GM18502 (cell line): ENCODE measurements around the gene CXXC1.
A peak's percentile ranks its signal among the peaks of the same experiment; 100 is the strongest.
"Not testable (repeated sequence)": the region's sequence is repeated elsewhere in the genome, so short reads cannot be mapped to it uniquely, and the experiment has no call there.

ENCODE experiments used
- ATAC-seq: cut with Tn5 transposase; IDR thresholded peaks from one replicate; pipeline ENCODE4 v1.9.1; 2021; ENCODE audit warnings: mild to moderate bottlenecking; ENCODE audit not compliant: unreplicated experiment, poor library complexity

The CXXC1 gene

GRCh38 chr18:50276452-50276851, 11.0 kb downstream of the CXXC1 start:
- no peak for ATAC-seq

DNA sequence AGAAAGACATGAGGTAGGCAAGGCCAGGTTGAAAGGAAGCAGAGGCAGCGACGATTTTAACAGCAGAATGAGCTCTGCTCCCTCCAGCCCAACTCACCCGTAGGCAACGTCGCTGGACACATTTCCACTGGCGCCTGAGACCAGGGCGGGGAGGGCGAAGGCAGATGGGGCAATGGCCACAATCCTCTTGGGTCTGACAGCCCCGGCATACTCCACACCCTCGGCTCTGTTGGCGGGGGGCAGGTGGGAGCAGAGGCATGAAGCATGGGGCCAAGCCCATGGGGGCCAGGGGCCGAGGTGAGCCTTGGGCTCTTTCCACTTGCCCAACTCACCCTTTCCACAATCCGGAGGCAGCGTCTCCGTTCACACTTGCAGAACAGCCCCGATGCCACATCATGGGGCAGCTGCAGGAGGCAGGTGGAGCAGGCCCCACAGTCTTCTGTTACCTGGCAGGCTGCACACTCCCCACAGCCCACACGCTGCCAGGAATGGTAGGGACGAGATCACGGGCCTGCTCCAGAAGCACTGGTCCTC, 11.9 kb downstream of the CXXC1 start:
- no peak for ATAC-seq

- no peak for ATAC-seq
Measured at GRCh38 chr18:50274941-50275340, 12.6 kb downstream of the CXXC1 start.

GRCh38 chr18:50274044-50274442, 13.4 kb downstream of the CXXC1 start:
- no peak for ATAC-seq

- ATAC-seq, result no peak
Measured at GRCh38 chr18:50273203-50274043, 14.1 kb downstream of the CXXC1 start.

GRCh38 chr18:50272568-50272967, 14.9 kb downstream of the CXXC1 start:
- ATAC-seq, result no peak

DNA sequence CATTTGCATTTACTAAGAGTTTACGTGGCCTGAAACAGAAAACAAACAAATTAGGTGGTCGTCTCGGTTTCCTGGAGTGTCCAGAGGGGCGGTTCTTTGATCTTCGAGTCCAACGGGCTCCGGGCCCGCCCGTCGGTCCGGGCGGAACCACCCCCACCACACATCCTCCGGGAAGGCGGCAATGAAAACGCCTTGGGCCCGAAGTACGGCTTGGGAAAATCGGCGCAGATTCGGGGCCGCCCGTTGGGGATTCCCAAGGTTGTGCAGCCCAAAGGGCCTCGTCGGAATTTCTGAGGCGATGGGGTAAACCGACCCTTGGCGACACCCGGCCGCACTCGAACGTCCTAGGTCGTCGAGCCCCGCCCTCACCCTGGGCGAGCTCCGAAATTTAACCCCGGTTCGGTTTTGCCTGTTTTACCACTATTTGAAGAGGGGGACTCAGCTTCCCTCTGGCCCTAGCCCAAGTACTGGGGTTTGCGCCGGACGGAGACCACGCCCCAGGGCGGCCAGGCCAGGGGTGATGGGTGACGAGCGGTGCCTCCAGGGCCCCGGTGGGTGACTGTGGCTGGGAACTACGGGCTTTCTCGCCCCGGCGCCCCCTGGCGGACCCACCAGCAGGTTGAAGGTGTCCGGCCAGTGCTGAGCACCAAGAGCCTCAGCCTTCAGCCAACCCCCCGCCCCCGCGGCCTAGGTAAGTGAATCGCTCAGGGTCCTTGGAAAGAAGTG, 19.3 kb downstream of the CXXC1 start:
- peak; percentile 53 for ATAC-seq

DNA sequence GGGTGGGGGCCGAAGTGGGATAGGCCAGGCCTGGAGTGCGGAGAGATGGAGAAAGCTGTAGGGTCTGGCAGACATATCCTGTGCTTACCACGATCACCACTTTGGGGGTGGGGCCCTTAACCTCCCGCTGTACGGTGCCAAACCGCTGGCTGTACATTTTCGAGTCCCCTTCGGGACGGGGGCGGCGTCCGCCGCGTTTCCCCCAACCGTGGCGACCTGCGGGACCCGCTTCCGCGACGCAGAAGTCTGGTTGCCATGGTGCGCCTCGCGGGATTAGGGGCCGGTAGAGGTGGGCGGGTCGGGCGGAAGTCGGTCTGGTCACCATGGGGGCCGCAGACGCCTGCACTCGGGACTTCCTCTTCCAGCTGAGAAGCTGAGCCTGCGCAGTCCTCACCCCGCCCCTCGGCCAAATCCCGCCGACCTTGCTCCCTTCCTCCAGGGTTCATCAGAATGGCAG, 21.2 kb downstream of the CXXC1 start, which contains the start of gene CFAP53:
Gene CFAP53 (minus strand): TSS at position 248 of the 457 bp plus-strand sequence. CDS start 91 bp downstream, at position 157.
- peak; percentile 88 for ATAC-seq

DNA sequence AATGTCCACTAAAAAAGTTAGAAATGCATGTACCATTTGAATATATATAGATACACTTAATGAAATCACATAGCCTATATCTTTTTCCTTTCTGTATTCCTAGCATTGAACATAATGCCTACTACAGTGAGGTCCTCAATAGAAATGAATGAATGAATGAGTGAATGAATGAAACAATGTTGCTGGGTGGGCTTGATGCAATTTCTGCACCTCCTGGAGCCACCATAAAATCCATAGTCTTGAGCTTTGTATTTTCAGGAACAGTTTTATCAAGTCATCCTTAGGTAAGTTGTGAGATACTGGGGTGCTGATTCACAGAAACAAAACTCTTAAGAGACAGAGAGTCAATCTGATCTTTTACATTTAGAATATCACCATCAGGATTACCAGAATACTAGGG, 24.5 kb downstream of the CXXC1 start:
- no peak for ATAC-seq

DNA sequence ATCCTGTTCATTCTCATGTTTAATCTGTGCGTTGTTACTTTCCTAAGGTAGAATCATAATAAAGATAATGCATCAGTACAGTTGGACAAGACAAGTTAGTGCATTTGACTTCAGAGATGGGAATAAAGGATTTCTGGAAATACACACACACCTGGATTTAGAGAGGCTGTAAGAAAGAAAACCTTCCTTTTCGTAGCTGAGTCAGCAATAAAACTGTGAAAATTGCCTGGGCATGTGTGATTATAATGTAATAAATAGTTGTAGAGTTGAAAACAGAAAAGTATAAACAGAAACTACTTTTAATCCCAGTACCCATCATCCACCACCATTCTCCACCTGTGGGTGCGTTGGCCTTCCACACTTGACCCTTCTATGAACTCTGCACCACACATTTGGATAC, 36.6 kb downstream of the CXXC1 start:
- ATAC-seq, result no peak

- ATAC-seq, result no peak
Measured at GRCh38 chr18:50249576-50249975, 37.9 kb downstream of the CXXC1 start.

GRCh38 chr18:50247561-50247960, 39.9 kb downstream of the CXXC1 start:
- no peak for ATAC-seq

- not testable (repeated sequence) for ATAC-seq
Measured at GRCh38 chr18:50241768-50242167, 45.7 kb downstream of the CXXC1 start.

DNA sequence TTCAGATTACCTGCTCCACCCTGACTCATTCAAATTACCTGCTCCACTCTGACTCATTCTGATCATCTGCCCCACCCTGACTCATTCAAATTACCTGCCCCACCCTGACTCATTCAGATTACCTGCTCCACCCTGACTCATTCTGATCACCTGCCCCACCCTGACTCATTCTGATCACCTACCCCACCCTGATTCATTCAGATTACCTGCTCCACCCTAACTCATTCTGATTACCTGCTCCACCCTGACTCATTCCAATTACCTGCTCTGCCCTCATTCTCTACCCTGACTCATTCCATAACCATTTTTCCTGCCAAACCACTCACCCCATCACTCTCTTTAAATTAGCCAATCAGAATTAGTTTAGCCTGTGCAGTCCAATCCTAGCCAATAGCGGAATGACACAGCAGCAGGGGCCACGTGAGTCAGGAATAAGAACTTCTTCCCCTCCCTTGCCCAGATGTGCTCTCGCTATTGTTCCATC, 47.4 kb downstream of the CXXC1 start:
- no peak for ATAC-seq

GRCh38 chr18:50232419-50232818, 55.1 kb downstream of the CXXC1 start:
- no peak for ATAC-seq
